ENCODE data around the gene CPZ.

Gene CPZ

DNA sequence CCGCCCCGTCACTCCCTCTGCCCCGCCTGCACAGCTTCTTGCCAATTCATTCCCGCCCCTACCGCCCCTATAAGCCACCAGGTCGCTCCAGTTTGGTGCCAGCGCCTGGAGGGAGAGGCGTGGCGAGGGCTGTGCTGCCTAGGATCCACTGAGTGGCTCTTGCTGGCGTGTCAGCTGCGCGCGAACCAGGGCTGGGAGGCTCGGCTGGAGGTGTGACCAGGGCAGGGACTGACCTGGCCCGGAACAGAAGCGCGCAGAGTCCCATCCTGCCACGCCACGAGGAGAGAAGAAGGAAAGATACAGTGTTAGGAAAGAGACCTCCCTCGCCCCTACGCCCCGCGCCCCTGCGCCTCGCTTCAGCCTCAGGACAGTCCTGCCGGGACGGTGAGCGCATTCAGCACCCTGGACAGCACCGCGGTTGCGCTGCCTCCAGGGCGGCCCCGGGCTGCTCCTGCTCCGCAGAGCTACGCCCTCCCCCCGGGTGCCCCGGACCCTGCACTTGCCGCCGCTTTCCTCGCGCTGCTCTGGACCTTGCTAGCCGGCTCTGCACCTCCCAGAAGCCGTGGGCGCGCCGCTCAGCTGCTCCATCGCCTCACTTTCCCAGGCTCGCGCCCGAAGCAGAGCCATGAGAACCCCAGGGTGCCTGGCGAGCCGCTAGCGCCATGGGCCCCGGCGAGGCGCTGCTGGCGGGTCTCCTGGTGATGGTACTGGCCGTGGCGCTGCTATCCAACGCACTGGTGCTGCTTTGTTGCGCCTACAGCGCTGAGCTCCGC is 12.1 kb upstream of the CPZ start, which contains the start of gene GPR78 (continued):
- TF ChIP-seq ZBTB20 (tag by site-specific recombination; IDR thresholded peaks at IDR 0.05) (peak; percentile 91), GLI4 (tag by site-specific recombination; IDR thresholded peaks at IDR 0.05) (no peak), ZNF157 (tag by site-specific recombination; IDR thresholded peaks at IDR 0.05) (no peak), TCF7L2 (IDR thresholded peaks at IDR 0.05; ENCODE audit: borderline replicate concordance, low read depth, low read length) (no peak), ZFHX2 (tag by site-specific recombination; conservative IDR thresholded peaks at IDR 0.05) (no peak; the same call in 1 of the 2 replicates), ZNF548 (tag by site-specific recombination; IDR thresholded peaks at IDR 0.05) (no peak), ZNF341 (tag by site-specific recombination; IDR thresholded peaks at IDR 0.05; ENCODE audit: low read depth) (peak; percentile 30; the same call in 1 of the 2 replicates), ZNF239 (tag by site-specific recombination; IDR thresholded peaks at IDR 0.05) (no peak), WT1 (tag by site-specific recombination; IDR thresholded peaks at IDR 0.05) (no peak), ZNF350 (tag by site-specific recombination; IDR thresholded peaks at IDR 0.05) (no peak), ZNF48 (tag by site-specific recombination; IDR thresholded peaks at IDR 0.05) (no peak), KLF10 (tag by site-specific recombination; IDR thresholded peaks at IDR 0.05) (peak; percentile 81), ZNF629 (tag by site-specific recombination; IDR thresholded peaks at IDR 0.05) (no peak), ZNF596 (tag by site-specific recombination; IDR thresholded peaks at IDR 0.05) (no peak), ZNF830 (tag by site-specific recombination; IDR thresholded peaks at IDR 0.05; ENCODE audit: low read depth) (no peak), KLF7 (tag by site-specific recombination; IDR thresholded peaks at IDR 0.05; ENCODE audit: borderline replicate concordance) (no peak), OSR2 (tag by site-specific recombination; IDR thresholded peaks at IDR 0.05) (no peak), MEIS1 (CRISPR knock-in tag; IDR thresholded peaks at IDR 0.05; ENCODE audit: borderline replicate concordance) (no peak), ZNF514 (tag by site-specific recombination; IDR thresholded peaks at IDR 0.05) (no peak), ZNF311 (tag by site-specific recombination; IDR thresholded peaks at IDR 0.05; ENCODE audit: borderline replicate concordance) (no peak), EGR2 (tag by site-specific recombination; IDR thresholded peaks at IDR 0.05; ENCODE audit: low read depth) (no peak; the same call in 1 of the 2 replicates), ZFP3 (tag by site-specific recombination; IDR thresholded peaks at IDR 0.05; ENCODE audit: low read depth) (no peak), SALL2 (tag by site-specific recombination; IDR thresholded peaks at IDR 0.05; ENCODE audit: borderline replicate concordance) (no peak), ZNF658 (tag by site-specific recombination; IDR thresholded peaks at IDR 0.05) (no peak), GLIS1 (tag by site-specific recombination; IDR thresholded peaks at IDR 0.05) (peak; percentile 48; the same call in 1 of the 2 replicates)
- TF ChIP-seq, protein P1, sequence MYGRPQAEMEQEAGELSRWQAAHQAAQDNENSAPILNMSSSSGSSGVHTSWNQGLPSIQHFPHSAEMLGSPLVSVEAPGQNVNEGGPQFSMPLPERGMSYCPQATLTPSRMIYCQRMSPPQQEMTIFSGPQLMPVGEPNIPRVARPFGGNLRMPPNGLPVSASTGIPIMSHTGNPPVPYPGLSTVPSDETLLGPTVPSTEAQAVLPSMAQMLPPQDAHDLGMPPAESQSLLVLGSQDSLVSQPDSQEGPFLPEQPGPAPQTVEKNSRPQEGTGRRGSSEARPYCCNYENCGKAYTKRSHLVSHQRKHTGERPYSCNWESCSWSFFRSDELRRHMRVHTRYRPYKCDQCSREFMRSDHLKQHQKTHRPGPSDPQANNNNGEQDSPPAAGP (tag by site-specific recombination; IDR thresholded peaks at IDR 0.05) = peak; percentile 46; the same call in 1 of the 2 replicates
- TF ChIP-seq, protein P2, sequence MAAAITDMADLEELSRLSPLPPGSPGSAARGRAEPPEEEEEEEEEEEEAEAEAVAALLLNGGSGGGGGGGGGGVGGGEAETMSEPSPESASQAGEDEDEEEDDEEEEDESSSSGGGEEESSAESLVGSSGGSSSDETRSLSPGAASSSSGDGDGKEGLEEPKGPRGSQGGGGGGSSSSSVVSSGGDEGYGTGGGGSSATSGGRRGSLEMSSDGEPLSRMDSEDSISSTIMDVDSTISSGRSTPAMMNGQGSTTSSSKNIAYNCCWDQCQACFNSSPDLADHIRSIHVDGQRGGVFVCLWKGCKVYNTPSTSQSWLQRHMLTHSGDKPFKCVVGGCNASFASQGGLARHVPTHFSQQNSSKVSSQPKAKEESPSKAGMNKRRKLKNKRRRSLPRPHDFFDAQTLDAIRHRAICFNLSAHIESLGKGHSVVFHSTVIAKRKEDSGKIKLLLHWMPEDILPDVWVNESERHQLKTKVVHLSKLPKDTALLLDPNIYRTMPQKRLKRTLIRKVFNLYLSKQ (tag by site-specific recombination; IDR thresholded peaks at IDR 0.05; ENCODE audit: borderline replicate concordance) = no peak

All from HEK293 (cell line).